Endothelial cell of umbilical vein (primary cell): Measurements from ENCODE around the gene PAK2. TPM values are rescaled to one million over a fixed set of nuclear protein-coding genes. Genes with fewer than 3 reads are reported as not detected.

Experiments
- BruUV-seq: library from RNA; stranded (reverse); fragments of 400-500 nt; replicated peaks from 2 replicates; lab custom pipeline; 2021; lab: Mats Ljungman, UMichigan
- CTCF ChIA-PET: fragments of 300-600, 350-600 bp; sonication (Branson Sonifier 250); formaldehyde crosslinking; loops from one replicate; lab custom pipeline; 2021; ENCODE audit warnings: antibody characterized with exemption, inconsistent platforms; lab: Charles Lee
- POLR2A ChIA-PET: fragments of 300-600, 350-600 bp; sonication (Branson Sonifier 250); formaldehyde crosslinking; loops from one replicate; lab custom pipeline; 2021; ENCODE audit warnings: antibody characterized with exemption, inconsistent platforms; lab: Charles Lee
- DNase-seq: peaks from one replicate; pipeline ENCODE4 v3.0.0-alpha.2; 2011; ENCODE audit warnings: low read depth, low spot score
- FAIRE-seq: peaks from 2 replicates; lab custom pipeline; 2011; peaks lifted over from hg19 to GRCh38; lab: Jason Lieb, UNC
- H2AFZ ChIP-seq: 2 replicates; pipeline ENCODE4 v1.6.0; 2012; ENCODE audit warnings: low read depth, low read length, control low read depth, inconsistent platforms
- H3K27ac ChIP-seq: 2 replicates; pipeline ENCODE4 v1.5.1; 2011; ENCODE audit warnings: low read depth, mild to moderate bottlenecking, control low read depth, low read length, moderate library complexity; ENCODE audit not compliant: insufficient read depth
- H3K27me3 ChIP-seq, 2 experiments: 2 replicates each; pipeline versions ENCODE4 v1.6.0 to v1.6.1; 2011; ENCODE audit warnings: low read length in 2 of 2, mixed read lengths in 1 of 2; ENCODE audit not compliant: control insufficient read depth in 2 of 2, insufficient read depth in 2 of 2
- H3K36me3 ChIP-seq, 2 experiments: 2 replicates in 1 of 2; 3 replicates in 1 of 2; pipeline ENCODE4 v1.5.1; 2011; ENCODE audit warnings: low read length in 2 of 2, mild to moderate bottlenecking in 1 of 2, moderate library complexity in 1 of 2; ENCODE audit not compliant: control insufficient read depth in 2 of 2, insufficient read depth in 2 of 2; ENCODE audit errors: extremely low read depth in 1 of 2
- H3K4me1 ChIP-seq: 3 replicates; pipeline ENCODE4 v1.5.1; 2011; ENCODE audit warnings: mild to moderate bottlenecking, low read length; ENCODE audit not compliant: control insufficient read depth, insufficient read depth; ENCODE audit errors: extremely low read depth
- H3K4me2 ChIP-seq: 2 replicates; pipeline ENCODE4 v1.6.1; 2011; ENCODE audit warnings: low read length, control low read depth, mixed read lengths; ENCODE audit not compliant: insufficient read depth
- H3K4me3 ChIP-seq, 3 experiments: fragments of 200-600 bp in 1 of 3; sonication (generic), shearing (Covaris generic) in 1 of 3; replicated peaks in 1 of 3; 2 replicates each; pipeline ENCODE4 v1.5.1; 2011 to 2016; ENCODE audit warnings: control low read depth in 3 of 3, low read length in 3 of 3, mild to moderate bottlenecking in 2 of 3, inconsistent platforms in 1 of 3, low read depth in 1 of 3, moderate library complexity in 1 of 3; ENCODE audit not compliant: insufficient read depth in 1 of 3
- H3K79me2 ChIP-seq: 2 replicates; pipeline ENCODE4 v1.6.0; 2012; ENCODE audit warnings: low read length, inconsistent platforms; ENCODE audit not compliant: control insufficient read depth, insufficient read depth
- H3K9ac ChIP-seq: replicated peaks from 2 replicates; pipeline ENCODE3; 2011; ENCODE audit warnings: low read length, control low read depth; ENCODE audit not compliant: insufficient read depth; ENCODE audit errors: extremely low read depth
- H3K9me1 ChIP-seq: replicated peaks from 3 replicates; pipeline ENCODE4 v1.6.0; 2011; ENCODE audit warnings: mild to moderate bottlenecking, low read length; ENCODE audit not compliant: control insufficient read depth, insufficient read depth; ENCODE audit errors: extremely low read depth
- H3K9me3 ChIP-seq: replicated peaks from 2 replicates; pipeline ENCODE4 v1.5.1; 2012; ENCODE audit warnings: low read length, inconsistent platforms; ENCODE audit not compliant: control insufficient read depth, insufficient read depth
- H4K20me1 ChIP-seq: replicated peaks from 2 replicates; pipeline ENCODE3; 2011; ENCODE audit warnings: mild to moderate bottlenecking, low read length; ENCODE audit not compliant: control insufficient read depth, insufficient read depth; ENCODE audit errors: extremely low read depth
- EZH2 ChIP-seq: IDR thresholded peaks from 2 replicates; pipeline ENCODE4 v1.6.1; 2012; ENCODE audit warnings: borderline replicate concordance, low read depth, mild to moderate bottlenecking, moderate library complexity, low read length, inconsistent platforms; ENCODE audit not compliant: severe bottlenecking
- FOS ChIP-seq: IDR thresholded peaks from 2 replicates; pipeline ENCODE4 v1.6.1; 2011; ENCODE audit warnings: mild to moderate bottlenecking, low read length, moderate library complexity, borderline replicate concordance; ENCODE audit not compliant: insufficient read depth
- JUN ChIP-seq: IDR thresholded peaks from 2 replicates; pipeline ENCODE4 v1.6.1; 2011; ENCODE audit warnings: borderline replicate concordance, low read depth; ENCODE audit not compliant: insufficient read length, insufficient read depth
- MYC ChIP-seq: IDR thresholded peaks from one replicate; pipeline ENCODE4 v1.6.1; 2011; ENCODE audit warnings: mild to moderate bottlenecking, low read depth, low read length
- POLR2A ChIP-seq: IDR thresholded peaks from 2 replicates; pipeline ENCODE4 v1.6.1; 2012; ENCODE audit warnings: low read depth, mild to moderate bottlenecking, control low read depth, low read length
- POLR2AphosphoS5 ChIP-seq: IDR thresholded peaks from 2 replicates; pipeline ENCODE4 v1.6.1; 2012; ENCODE audit warnings: low read depth, mild to moderate bottlenecking, control low read depth, low read length, moderate library complexity; ENCODE audit not compliant: insufficient read depth
- dilution Hi-C: fragments of 300-500 bp; cut with MboI; formaldehyde crosslinking; loops from one replicate; pipeline ENCODE4 v1.15.0; 2019; ENCODE audit warnings: low sequenced_read_pairs; ENCODE audit not compliant: extremely low pct_ligation_motif_present
- intact Hi-C: fragments of 100-400 bp; cut with micrococcal nuclease; formaldehyde crosslinking; loops from one replicate; pipeline ENCODE4 v1.10.0; 2022
- polyA plus RNA-seq, 4 experiments: library from polyadenylated mRNA; depleted of rRNA in 3 of 4; stranded (reverse) in 3 of 4; unstranded in 1 of 4; fragments of >200 nt; gene quantifications; 2 replicates each; pipeline versions ENCODE4 v1.2.1 to v1.2.3, GENCODE V29; 2011 to 2012; ENCODE audit warnings: missing spikeins in 1 of 4
- total RNA-seq: library from RNA; stranded (reverse); gene quantifications from 2 replicates; pipeline ENCODE4 v1.2.3, GENCODE V29; 2021
- TF ChIP-seq, protein P1 (sequence below), 2 donors: IDR thresholded peaks; 1 replicate in 1 of 2; 2 replicates in 1 of 2; pipeline ENCODE4 v1.5.1; 2011; ENCODE audit warnings: low read length in 2 of 2, mild to moderate bottlenecking in 2 of 2, moderate library complexity in 2 of 2, control low read depth in 1 of 2, inconsistent platforms in 1 of 2, low read depth in 1 of 2; ENCODE audit not compliant: insufficient read depth in 1 of 2; ENCODE audit errors: extremely low read depth in 1 of 2

PAK2 gene
- total and polyA plus RNA-seq, 2 donors (not counting 3 experiments of a cell fraction or from before 2014, with no cell fraction given) = 22.6 to 98.9 TPM

DNA sequence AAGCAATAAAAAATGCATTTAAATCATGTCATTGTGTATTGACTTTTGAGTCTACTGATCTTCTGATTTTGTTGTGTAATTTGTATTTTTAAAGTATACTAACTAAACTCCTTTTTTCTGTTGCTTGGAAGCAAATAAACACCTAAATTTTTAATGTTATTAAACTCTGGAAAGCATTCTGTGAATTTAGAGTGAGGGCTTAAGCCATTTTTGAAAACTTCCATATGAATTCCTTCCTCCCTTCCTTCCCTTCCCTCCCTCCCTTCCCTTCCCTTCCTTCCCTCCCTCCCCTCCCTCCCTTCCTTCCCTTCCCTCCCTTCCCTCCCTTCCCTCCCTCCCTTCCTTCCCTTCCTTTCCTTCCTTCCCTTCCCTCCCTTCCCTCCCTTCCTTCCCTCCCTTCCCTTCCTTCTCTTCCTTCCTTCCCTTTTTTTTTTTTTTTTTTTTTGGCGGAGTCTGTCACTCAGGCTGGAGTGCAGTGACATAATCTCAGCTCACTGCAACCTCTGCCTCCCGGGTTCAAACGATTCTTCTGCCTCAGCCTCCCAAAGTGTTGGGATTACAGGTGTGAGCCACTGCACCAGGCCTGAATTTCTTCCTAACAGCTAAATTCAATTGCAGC, 71.4 kb downstream of the PAK2 start:
- Histone ChIP-seq H3K4me3 (no peak overlapping the region), H3K9me3 (no peaks in the 10 kb centered on the region), H3K9me1 (no peaks in the 10 kb centered on the region), H4K20me1 (no peaks in the 10 kb centered on the region), H3K36me3 (peaks cover 5 to 10% of the 10 kb centered on the region in 2 experiments), H3K27ac (no peak overlapping the region), H3K4me2 (no peak overlapping the region), H3K4me1 (peaks cover 11% of the 10 kb centered on the region), H3K79me2 (no peaks in the 10 kb centered on the region), H2AFZ (no peak overlapping the region), H3K27me3 (no peaks in the 10 kb centered on the region), H3K9ac (no peak overlapping the region)
- FAIRE-seq (no peak), DNase-seq (no peak)
- intact Hi-C loops (no loop called here), dilution Hi-C loops (no loop called here)
- CTCF ChIA-PET = no interaction called here
- BruUV-seq = no TSS peak
- TF ChIP-seq, protein P1, sequence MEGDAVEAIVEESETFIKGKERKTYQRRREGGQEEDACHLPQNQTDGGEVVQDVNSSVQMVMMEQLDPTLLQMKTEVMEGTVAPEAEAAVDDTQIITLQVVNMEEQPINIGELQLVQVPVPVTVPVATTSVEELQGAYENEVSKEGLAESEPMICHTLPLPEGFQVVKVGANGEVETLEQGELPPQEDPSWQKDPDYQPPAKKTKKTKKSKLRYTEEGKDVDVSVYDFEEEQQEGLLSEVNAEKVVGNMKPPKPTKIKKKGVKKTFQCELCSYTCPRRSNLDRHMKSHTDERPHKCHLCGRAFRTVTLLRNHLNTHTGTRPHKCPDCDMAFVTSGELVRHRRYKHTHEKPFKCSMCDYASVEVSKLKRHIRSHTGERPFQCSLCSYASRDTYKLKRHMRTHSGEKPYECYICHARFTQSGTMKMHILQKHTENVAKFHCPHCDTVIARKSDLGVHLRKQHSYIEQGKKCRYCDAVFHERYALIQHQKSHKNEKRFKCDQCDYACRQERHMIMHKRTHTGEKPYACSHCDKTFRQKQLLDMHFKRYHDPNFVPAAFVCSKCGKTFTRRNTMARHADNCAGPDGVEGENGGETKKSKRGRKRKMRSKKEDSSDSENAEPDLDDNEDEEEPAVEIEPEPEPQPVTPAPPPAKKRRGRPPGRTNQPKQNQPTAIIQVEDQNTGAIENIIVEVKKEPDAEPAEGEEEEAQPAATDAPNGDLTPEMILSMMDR (IDR thresholded peaks at IDR 0.05; ENCODE audit: extremely low read depth in 1 of 2, insufficient read depth in 1 of 2, low read depth in 1 of 2, low read length in 2 of 2) = no peak
- no peak for TF ChIP-seq FOS
- TF ChIP-seq JUN = no peak
- no peak for TF ChIP-seq EZH2
- TF ChIP-seq MYC = no peak
- no peak for TF ChIP-seq POLR2A
- TF ChIP-seq POLR2AphosphoS5 = no peak
- POLR2A ChIA-PET = no interaction called here
